WTC11 (cell line): ENCODE results near the gene CLDN22.

Experiments used
- CBFB ChIP-seq: sonication (generic); formaldehyde crosslinking; IDR thresholded peaks from 2 replicates; pipeline ENCODE4 v1.8.1; 2022; ENCODE audit warnings: mild to moderate bottlenecking, low read depth, missing genetic modification reagents
- CTCF ChIP-seq: fragments of 200-600 bp; IDR thresholded peaks from 2 replicates; pipeline ENCODE4 v1.8.0; 2022; ENCODE audit warnings: antibody characterized with exemption
- ZNF532 ChIP-seq: fragments of 250-450 bp; sonication (Bioruptor Pico); IDR thresholded peaks from 2 replicates; pipeline ENCODE4 v1.9.0; 2021; ENCODE audit warnings: mild to moderate bottlenecking, borderline replicate concordance

GRCh38 chr4:183333983-183334382 lies 13.9 kb upstream of the CLDN22 start:
- no peak for TF ChIP-seq CTCF
- TF ChIP-seq ZNF532 = no peak
- no peak for TF ChIP-seq CBFB (CRISPR knock-in tag)
